Sigmoid colon (tissue), 4 donors: Measurements from ENCODE around the gene TOMM7.

Experiments used
- EP300 ChIP-seq, 4 donors: sonication (generic); formaldehyde crosslinking; IDR thresholded peaks; one replicate each; pipeline ENCODE4 v1.6.1; 2017; ENCODE audit warnings: antibody characterized with exemption in 4 of 4
- POLR2A ChIP-seq, 2 donors: fragments of 450-650 bp; IDR thresholded peaks; one replicate each; pipeline ENCODE4 v1.6.1; 2016; ENCODE audit warnings: antibody characterized with exemption in 2 of 2, mild to moderate bottlenecking in 2 of 2, moderate library complexity in 2 of 2
- POLR2AphosphoS5 ChIP-seq, 4 donors: sonication (generic); formaldehyde crosslinking; IDR thresholded peaks; one replicate each; pipeline ENCODE4 v1.6.1; 2017; ENCODE audit warnings: antibody characterized with exemption in 4 of 4
- TF ChIP-seq, protein P1 (sequence below), 4 experiments: fragments of 450-650 bp in 3 of 4; fragments of 200-600 bp in 1 of 4; IDR thresholded peaks; one replicate each; pipeline ENCODE4 v1.5.1; 2016 to 2019; ENCODE audit warnings: antibody characterized with exemption in 4 of 4, mild to moderate bottlenecking in 3 of 4, moderate library complexity in 2 of 4

- TF ChIP-seq, protein P1, sequence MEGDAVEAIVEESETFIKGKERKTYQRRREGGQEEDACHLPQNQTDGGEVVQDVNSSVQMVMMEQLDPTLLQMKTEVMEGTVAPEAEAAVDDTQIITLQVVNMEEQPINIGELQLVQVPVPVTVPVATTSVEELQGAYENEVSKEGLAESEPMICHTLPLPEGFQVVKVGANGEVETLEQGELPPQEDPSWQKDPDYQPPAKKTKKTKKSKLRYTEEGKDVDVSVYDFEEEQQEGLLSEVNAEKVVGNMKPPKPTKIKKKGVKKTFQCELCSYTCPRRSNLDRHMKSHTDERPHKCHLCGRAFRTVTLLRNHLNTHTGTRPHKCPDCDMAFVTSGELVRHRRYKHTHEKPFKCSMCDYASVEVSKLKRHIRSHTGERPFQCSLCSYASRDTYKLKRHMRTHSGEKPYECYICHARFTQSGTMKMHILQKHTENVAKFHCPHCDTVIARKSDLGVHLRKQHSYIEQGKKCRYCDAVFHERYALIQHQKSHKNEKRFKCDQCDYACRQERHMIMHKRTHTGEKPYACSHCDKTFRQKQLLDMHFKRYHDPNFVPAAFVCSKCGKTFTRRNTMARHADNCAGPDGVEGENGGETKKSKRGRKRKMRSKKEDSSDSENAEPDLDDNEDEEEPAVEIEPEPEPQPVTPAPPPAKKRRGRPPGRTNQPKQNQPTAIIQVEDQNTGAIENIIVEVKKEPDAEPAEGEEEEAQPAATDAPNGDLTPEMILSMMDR (IDR thresholded peaks at IDR 0.05), result no peak
- TF ChIP-seq POLR2AphosphoS5 (IDR thresholded peaks at IDR 0.05) (no peak), EP300 (IDR thresholded peaks at IDR 0.05) (no peak), POLR2A (IDR thresholded peaks at IDR 0.05) (no peak)
Measured at GRCh38 chr7:22843681-22844309, 21.1 kb upstream of the TOMM7 start.
